ENCODE data around the gene NUP210.

GRCh38 chr3:13372656-13373055 is 47.5 kb downstream of the NUP210 start:
- no peak for TF ChIP-seq SMARCC2 (IDR thresholded peaks at IDR 0.05)
- TF ChIP-seq GLMP (CRISPR knock-in tag; IDR thresholded peaks at IDR 0.05; ENCODE audit: borderline replicate concordance), result no peak

Measured in HepG2 (cell line).